Karpas-422 (cell line): ENCODE data around the gene TNS4. TPM values are rescaled to one million over a fixed set of nuclear protein-coding genes. Genes with fewer than 3 reads are reported as not detected.

Experiments
- DNase-seq: peaks from one replicate; pipeline ENCODE4 v3.0.0-alpha.2; 2015
- H2AFZ ChIP-seq: fragments of 200-600 bp; sonication (generic); 2 replicates; pipeline ENCODE4 v1.6.1; 2014; ENCODE audit warnings: antibody characterized with exemption, low read length, mixed read lengths
- H3K27ac ChIP-seq: fragments of 200-600 bp; sonication (generic); 2 replicates; pipeline ENCODE4 v1.5.1; 2014; ENCODE audit warnings: mild to moderate bottlenecking, low read length, moderate library complexity
- H3K27me3 ChIP-seq: fragments of 200-600 bp; sonication (generic); 2 replicates; pipeline ENCODE4 v1.6.1; 2014; ENCODE audit warnings: low read length, mixed read lengths
- H3K36me3 ChIP-seq: fragments of 200-600 bp; sonication (generic); 2 replicates; pipeline ENCODE4 v1.6.1; 2014; ENCODE audit warnings: low read length, mixed read lengths; ENCODE audit not compliant: insufficient read depth
- H3K4me1 ChIP-seq: fragments of 200-600 bp; sonication (generic); 2 replicates; pipeline ENCODE4 v1.6.1; 2014; ENCODE audit warnings: mild to moderate bottlenecking, low read length, mixed read lengths
- H3K4me2 ChIP-seq: fragments of 200-600 bp; sonication (generic); 2 replicates; pipeline ENCODE4 v1.6.1; 2014; ENCODE audit warnings: low read length, low read depth, mild to moderate bottlenecking; ENCODE audit not compliant: poor library complexity, severe bottlenecking
- H3K4me3 ChIP-seq: fragments of 200-600 bp; sonication (generic); 2 replicates; pipeline ENCODE4 v1.5.1; 2014; ENCODE audit warnings: mild to moderate bottlenecking, antibody characterized with exemption, low read length, mixed read lengths
- H3K79me2 ChIP-seq: fragments of 200-600 bp; sonication (generic); 2 replicates; pipeline ENCODE4 v1.6.1; 2014; ENCODE audit warnings: mild to moderate bottlenecking, low read length, mixed read lengths
- H3K9ac ChIP-seq: fragments of 200-600 bp; sonication (generic); 2 replicates; pipeline ENCODE4 v1.6.0; 2014; ENCODE audit warnings: low read length
- H3K9me2 ChIP-seq: fragments of 200-600 bp; sonication (generic), shearing (Covaris generic); replicated peaks from 2 replicates; pipeline ENCODE4 v1.6.0; 2014; ENCODE audit warnings: mild to moderate bottlenecking, low read length, moderate library complexity; ENCODE audit not compliant: insufficient read depth
- H3K9me3 ChIP-seq: fragments of 300-700, 200-600 bp; sonication (generic); 2 replicates; pipeline ENCODE4 v1.6.1; 2014; ENCODE audit warnings: low read length, mixed read lengths
- H4K20me1 ChIP-seq: fragments of 200-600 bp; sonication (generic); 2 replicates; pipeline ENCODE4 v1.6.1; 2014; ENCODE audit warnings: mild to moderate bottlenecking, antibody characterized with exemption, low read length, low read depth; ENCODE audit not compliant: insufficient read depth
- total RNA-seq: library from RNA; depleted of rRNA; stranded (reverse); fragments of >200 nt; shearing (Covaris generic); gene quantifications from 2 replicates; pipeline ENCODE4 v1.2.3, GENCODE V29; 2014; ENCODE audit warnings: low replicate concordance

The TNS4 gene
- total RNA-seq, 1 experiment from 2014 or later: not detected

GRCh38 chr17:40520991-40521453, 19.6 kb upstream of the TNS4 start:
- no peak for DNase-seq
- H3K79me2 ChIP-seq: no peaks in the 10 kb centered on the region
- no peak overlapping the region for H2AFZ ChIP-seq
- no peak overlapping the region for H3K27ac ChIP-seq
- H3K4me2 ChIP-seq: no peak overlapping the region
- no peaks in the 10 kb centered on the region for H3K9me2 ChIP-seq
- no peaks in the 10 kb centered on the region for H3K4me1 ChIP-seq
- H3K36me3 ChIP-seq: no peaks in the 10 kb centered on the region
- H3K9ac ChIP-seq: no peak overlapping the region
- H3K27me3 ChIP-seq: no peaks in the 10 kb centered on the region
- H3K9me3 ChIP-seq: no peaks in the 10 kb centered on the region
- no peaks in the 10 kb centered on the region for H4K20me1 ChIP-seq
- no peak overlapping the region for H3K4me3 ChIP-seq

- H2AFZ ChIP-seq: no peak overlapping the region
- H3K36me3 ChIP-seq: no peaks in the 10 kb centered on the region
- no peaks in the 10 kb centered on the region for H3K4me1 ChIP-seq
- no peak overlapping the region for H3K9ac ChIP-seq
- no peaks in the 10 kb centered on the region for H3K79me2 ChIP-seq
- H3K9me2 ChIP-seq: no peaks in the 10 kb centered on the region
- H4K20me1 ChIP-seq: no peaks in the 10 kb centered on the region
- H3K9me3 ChIP-seq: no peaks in the 10 kb centered on the region
- no peak overlapping the region for H3K27ac ChIP-seq
- H3K4me2 ChIP-seq: no peak overlapping the region
- H3K27me3 ChIP-seq: no peaks in the 10 kb centered on the region
- no peak overlapping the region for H3K4me3 ChIP-seq
- DNase-seq: no peak
Measured at GRCh38 chr17:40519089-40519775, 17.8 kb upstream of the TNS4 start.

- Histone ChIP-seq H3K9ac (no peak overlapping the region), H4K20me1 (no peaks in the 10 kb centered on the region), H3K79me2 (no peaks in the 10 kb centered on the region), H3K9me2 (no peaks in the 10 kb centered on the region), H3K9me3 (no peaks in the 10 kb centered on the region), H3K4me3 (no peak overlapping the region), H3K4me2 (no peak overlapping the region), H3K4me1 (no peaks in the 10 kb centered on the region), H3K27me3 (no peaks in the 10 kb centered on the region), H2AFZ (no peak overlapping the region), H3K27ac (no peak overlapping the region), H3K36me3 (no peaks in the 10 kb centered on the region)
- no peak for DNase-seq
Measured at GRCh38 chr17:40518401-40519088, 17.1 kb upstream of the TNS4 start.

GRCh38 chr17:40517981-40518380, 16.6 kb upstream of the TNS4 start:
- H3K79me2 ChIP-seq: no peaks in the 10 kb centered on the region
- no peaks in the 10 kb centered on the region for H4K20me1 ChIP-seq
- no peaks in the 10 kb centered on the region for H3K4me1 ChIP-seq
- H3K4me3 ChIP-seq: no peak overlapping the region
- no peaks in the 10 kb centered on the region for H3K9me2 ChIP-seq
- H3K4me2 ChIP-seq: no peak overlapping the region
- no peaks in the 10 kb centered on the region for H3K27me3 ChIP-seq
- no peak overlapping the region for H3K9ac ChIP-seq
- DNase-seq: no peak
- no peaks in the 10 kb centered on the region for H3K9me3 ChIP-seq
- H2AFZ ChIP-seq: no peak overlapping the region
- no peak overlapping the region for H3K27ac ChIP-seq
- H3K36me3 ChIP-seq: no peaks in the 10 kb centered on the region

GRCh38 chr17:40517286-40517662, 15.9 kb upstream of the TNS4 start:
- Histone ChIP-seq H3K36me3 (no peaks in the 10 kb centered on the region), H3K9me2 (no peaks in the 10 kb centered on the region), H4K20me1 (no peaks in the 10 kb centered on the region), H3K27ac (no peak overlapping the region), H3K9ac (no peak overlapping the region), H3K4me1 (no peaks in the 10 kb centered on the region), H3K4me2 (no peak overlapping the region), H3K79me2 (no peaks in the 10 kb centered on the region), H3K9me3 (no peaks in the 10 kb centered on the region), H3K4me3 (no peak overlapping the region), H3K27me3 (no peaks in the 10 kb centered on the region), H2AFZ (no peak overlapping the region)
- DNase-seq: no peak

- no peaks in the 10 kb centered on the region for H3K9me3 ChIP-seq
- no peaks in the 10 kb centered on the region for H3K79me2 ChIP-seq
- no peaks in the 10 kb centered on the region for H3K36me3 ChIP-seq
- no peak for DNase-seq
- no peak overlapping the region for H2AFZ ChIP-seq
- no peaks in the 10 kb centered on the region for H3K4me1 ChIP-seq
- H3K4me2 ChIP-seq: no peak overlapping the region
- no peaks in the 10 kb centered on the region for H3K9me2 ChIP-seq
- H3K27ac ChIP-seq: no peak overlapping the region
- no peaks in the 10 kb centered on the region for H3K27me3 ChIP-seq
- H3K4me3 ChIP-seq: no peak overlapping the region
- H4K20me1 ChIP-seq: no peaks in the 10 kb centered on the region
- no peak overlapping the region for H3K9ac ChIP-seq
Measured at GRCh38 chr17:40516581-40517285, 15.3 kb upstream of the TNS4 start.

GRCh38 chr17:40515491-40516041, 14.1 kb upstream of the TNS4 start:
- no peak overlapping the region for H2AFZ ChIP-seq
- H3K4me1 ChIP-seq: no peaks in the 10 kb centered on the region
- no peaks in the 10 kb centered on the region for H3K27me3 ChIP-seq
- H3K27ac ChIP-seq: no peak overlapping the region
- H3K4me2 ChIP-seq: no peak overlapping the region
- H3K9me3 ChIP-seq: no peaks in the 10 kb centered on the region
- no peak overlapping the region for H3K4me3 ChIP-seq
- no peaks in the 10 kb centered on the region for H3K36me3 ChIP-seq
- no peak overlapping the region for H3K9ac ChIP-seq
- H3K79me2 ChIP-seq: no peaks in the 10 kb centered on the region
- H4K20me1 ChIP-seq: no peaks in the 10 kb centered on the region
- no peaks in the 10 kb centered on the region for H3K9me2 ChIP-seq
- no peak for DNase-seq

GRCh38 chr17:40515011-40515410, 13.6 kb upstream of the TNS4 start:
- no peaks in the 10 kb centered on the region for H4K20me1 ChIP-seq
- H3K9me3 ChIP-seq: no peaks in the 10 kb centered on the region
- H3K4me1 ChIP-seq: no peaks in the 10 kb centered on the region
- no peak overlapping the region for H3K27ac ChIP-seq
- H3K4me2 ChIP-seq: no peak overlapping the region
- H3K9ac ChIP-seq: no peak overlapping the region
- DNase-seq: no peak
- H3K27me3 ChIP-seq: no peaks in the 10 kb centered on the region
- no peaks in the 10 kb centered on the region for H3K9me2 ChIP-seq
- no peak overlapping the region for H3K4me3 ChIP-seq
- H2AFZ ChIP-seq: no peak overlapping the region
- H3K79me2 ChIP-seq: no peaks in the 10 kb centered on the region
- H3K36me3 ChIP-seq: no peaks in the 10 kb centered on the region
